ENCODE data around the gene SPIN1.
"Not testable (repeated sequence)": the region's sequence is repeated elsewhere in the genome, so short reads cannot be mapped to it uniquely, and the experiment has no call there.

SPIN1 gene

DNA sequence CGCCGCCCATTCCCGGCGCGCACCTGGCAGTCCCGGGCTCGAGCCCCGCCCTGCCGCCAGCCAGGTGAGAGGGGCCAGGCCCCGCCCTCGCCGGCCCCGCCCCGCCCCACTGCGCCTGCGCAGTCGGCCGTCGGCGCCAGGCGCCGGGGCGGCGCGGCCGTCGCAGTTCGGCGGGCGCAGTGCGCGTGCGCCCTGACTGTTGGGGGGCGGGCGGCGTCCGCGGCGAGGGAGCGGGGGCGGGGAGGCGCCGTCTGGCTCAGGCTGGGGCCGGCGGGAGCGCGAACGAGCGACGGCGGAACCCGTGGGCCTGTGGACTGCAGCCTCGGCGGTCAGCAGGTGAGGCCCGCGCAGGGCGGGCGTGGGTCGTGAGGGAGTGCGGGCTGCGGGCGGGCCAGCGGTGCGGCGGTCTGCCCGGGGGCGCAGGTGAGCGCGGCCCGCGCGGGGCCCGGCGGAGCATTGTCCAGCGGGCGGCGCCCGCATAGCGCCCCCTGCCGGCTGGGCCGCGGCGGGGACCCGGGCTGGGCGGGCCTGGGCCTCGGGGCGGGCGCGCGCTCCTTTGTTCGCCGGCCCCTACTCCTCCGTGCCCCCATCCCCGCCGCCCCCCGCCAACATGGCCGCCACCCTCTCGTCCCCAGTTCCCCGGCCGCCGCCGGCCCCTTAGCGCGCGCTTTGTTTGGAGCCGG, at the start of gene SPIN1:
Gene SPIN1 (plus strand): TSS at position 242 of the 683 bp plus-strand sequence. CDS start 38,096 bp downstream, outside the sequence.
- DNase-seq: peak; percentile 61

DNA sequence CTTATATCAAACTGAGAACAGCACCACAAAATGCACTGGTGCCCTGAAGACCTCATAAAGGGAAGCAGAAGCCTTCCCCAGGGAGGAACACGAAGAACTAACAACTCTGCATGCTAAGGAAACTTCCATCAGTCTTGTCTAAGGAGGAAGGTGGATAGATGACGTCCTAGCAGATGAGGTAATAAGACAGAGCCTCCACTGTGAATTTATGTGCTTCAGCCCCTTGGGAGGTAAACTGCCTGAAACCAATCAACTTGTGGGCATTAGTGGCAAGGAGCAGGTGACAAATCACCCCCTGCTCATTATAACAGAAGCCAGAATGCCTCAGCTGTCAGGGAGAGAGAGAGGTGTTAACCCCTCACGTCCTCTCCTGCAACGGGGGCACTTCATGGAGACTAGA, 48.9 kb upstream of the SPIN1 start:
- no peak for DNase-seq

DNA sequence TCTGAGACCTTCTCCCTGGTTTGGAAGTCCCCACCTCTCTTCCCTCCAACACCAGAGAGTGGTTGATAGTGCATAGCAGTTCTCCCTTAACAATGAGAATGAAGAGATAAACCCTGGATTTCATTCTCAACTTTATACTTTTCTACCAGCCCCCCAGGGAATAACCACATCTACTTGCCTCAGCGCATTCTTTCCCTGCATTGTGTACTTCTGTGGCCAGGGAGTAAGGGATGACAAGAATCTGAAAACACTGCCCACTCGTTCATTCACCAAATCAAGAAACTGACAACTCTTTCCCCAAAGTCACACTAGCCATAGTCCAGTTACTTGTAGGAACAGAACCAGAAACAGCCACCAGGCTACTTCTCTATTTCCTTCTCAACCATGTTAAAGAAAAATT, 46.0 kb upstream of the SPIN1 start:
- no peak for DNase-seq

DNA sequence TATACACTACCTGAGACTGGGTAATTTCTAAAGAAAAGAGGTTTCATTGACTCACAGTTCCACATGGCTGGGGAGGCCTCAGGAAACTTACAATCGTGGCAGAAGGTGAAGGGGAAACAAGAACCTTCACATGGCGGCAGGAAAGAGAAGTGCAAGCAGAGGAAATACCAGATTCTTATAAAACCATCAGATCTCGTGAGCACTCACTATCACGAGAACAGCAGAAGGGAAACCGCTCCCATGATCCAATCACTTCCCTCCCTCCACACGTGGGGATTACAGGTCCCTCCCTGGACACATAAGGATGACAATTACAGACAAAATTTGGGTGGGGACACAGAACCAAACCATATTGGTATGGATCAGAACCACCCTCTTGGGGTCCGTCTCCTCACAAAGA, 44.2 kb upstream of the SPIN1 start:
- no peak for DNase-seq

DNA sequence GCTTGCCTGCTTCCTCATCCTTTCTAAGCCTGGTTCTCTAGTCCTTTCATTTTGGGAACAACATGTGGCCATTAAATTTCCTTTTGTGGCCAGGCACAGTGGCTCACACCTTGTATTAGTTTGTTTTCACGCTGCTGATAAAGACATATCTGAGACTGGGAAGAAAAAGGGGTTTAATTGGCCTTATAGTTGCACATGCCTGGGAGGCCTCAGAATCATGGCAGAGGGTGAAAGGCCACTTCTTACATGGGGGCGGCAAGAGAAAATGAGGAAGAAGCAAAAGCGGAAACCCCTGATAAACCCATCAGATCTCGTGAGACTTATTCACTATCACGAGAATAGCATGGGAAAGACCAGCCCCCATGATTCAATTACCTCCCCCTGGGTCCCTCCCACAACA, 37.9 kb upstream of the SPIN1 start:
- not testable (repeated sequence) for DNase-seq

DNA sequence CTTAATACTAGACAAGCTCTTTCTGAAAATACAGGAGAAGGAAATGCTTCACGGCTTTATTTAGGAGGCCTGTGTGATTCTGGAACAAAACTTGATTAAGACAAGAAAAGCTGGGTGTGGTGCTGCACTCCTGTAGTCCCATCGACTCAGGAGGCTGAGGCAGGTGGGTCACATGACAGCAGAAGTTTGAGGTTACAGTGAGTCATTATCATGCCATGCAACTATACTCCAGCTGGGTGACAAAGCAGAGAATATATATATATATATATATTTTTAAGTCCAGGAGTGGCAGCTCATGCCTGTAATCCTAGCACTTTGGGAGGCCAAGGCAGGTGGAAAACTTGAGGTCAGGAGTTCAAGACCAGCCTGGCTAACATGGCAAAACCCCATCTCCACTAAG, 33.1 kb upstream of the SPIN1 start:
- peak; percentile 10 for DNase-seq

DNA sequence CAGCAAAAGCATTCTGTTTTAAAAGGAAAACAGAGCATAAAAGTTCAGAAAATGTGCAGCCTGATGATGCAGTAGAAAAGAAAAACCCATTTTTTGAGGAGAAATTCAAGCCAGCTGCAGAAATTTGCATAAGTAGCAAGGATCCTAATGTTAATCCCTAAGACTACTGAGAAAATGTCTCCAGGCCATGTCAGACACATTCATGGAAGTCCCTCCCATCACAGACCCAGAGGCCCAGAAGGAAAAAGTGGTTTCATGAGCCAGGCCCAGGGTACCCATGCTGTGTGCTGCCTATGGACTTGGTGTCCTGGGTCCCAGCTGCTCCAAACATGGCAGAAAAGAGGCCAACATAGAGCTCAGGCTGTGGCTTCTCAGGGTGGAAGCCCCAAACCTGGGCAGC, 31.0 kb upstream of the SPIN1 start:
- not testable (repeated sequence) for DNase-seq

DNA sequence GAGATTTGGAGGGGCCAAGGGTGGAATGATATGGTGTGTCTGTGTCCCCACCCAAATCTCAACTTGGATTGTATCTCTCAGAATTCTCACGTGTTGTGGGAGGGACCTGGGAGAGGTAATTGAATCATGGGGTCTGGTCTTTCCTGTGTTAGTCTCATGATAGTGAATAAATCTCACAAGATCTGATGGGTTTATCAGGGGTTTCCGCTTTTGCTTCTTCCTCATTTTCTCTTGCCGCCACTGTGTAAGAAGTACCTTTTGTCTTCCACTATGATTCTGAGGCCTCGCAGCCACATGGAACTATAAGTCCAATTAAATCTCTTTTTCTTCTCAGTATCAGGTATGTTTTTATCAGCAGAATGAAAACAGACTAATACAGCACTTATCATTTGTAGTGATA, 29.5 kb upstream of the SPIN1 start:
- DNase-seq: no peak

DNA sequence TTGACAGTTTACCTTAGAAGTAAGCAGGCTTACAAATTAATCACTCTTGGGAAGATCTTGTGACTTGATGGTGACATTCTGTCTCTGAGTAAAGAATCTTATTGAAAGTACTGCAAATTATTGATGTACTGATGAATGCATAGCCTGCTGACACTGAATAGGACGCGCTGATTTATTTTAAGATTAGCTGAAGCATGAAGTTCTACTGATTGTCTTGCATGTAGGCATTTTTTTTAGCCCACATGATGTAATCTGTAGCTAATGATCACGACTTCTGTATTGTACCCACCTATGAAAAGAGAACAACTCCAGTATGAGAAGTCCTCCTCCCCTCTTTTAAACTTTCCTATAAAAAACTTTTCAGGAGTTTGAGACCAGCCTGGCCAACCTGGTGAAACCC, 28.3 kb upstream of the SPIN1 start:
- DNase-seq: no peak

DNA sequence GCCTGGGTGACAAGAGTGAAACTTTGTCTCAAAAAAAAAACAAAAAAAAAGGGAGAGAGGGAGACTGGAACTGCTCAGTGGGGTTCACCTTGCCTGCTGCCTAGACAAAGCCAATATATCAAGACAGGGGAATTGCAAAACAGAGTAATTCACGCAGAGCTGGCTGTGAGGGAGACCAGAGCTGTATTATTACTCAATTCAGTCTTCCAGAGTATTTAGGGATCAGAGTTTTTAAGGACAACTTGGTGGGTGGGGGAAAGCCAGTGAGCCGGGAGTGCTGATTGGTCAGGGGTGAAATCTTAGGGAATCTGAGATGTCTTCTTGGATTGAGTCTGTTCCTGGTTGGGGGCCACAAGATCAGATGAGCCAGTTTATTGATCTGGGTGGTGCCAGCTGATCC, 25.6 kb upstream of the SPIN1 start:
- no peak for DNase-seq

DNA sequence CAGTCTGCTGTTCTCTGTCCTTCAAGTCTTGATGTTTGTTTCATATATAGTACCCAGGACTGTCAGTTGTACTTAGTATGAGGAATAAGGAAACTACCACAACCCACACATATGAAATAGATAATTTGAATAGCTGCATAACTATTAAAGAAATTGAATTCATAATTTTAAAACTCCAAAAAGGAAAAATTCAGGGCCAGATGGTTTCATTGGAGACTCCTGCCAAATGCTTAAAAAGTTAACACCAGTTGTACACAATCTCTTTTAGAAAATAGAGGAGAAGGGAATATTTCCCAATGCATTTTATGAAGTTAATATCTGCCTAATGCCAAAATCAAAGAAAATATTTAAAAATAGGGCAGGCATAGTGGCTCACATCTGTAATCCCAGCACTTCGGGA, 24.6 kb upstream of the SPIN1 start:
- no peak for DNase-seq

DNA sequence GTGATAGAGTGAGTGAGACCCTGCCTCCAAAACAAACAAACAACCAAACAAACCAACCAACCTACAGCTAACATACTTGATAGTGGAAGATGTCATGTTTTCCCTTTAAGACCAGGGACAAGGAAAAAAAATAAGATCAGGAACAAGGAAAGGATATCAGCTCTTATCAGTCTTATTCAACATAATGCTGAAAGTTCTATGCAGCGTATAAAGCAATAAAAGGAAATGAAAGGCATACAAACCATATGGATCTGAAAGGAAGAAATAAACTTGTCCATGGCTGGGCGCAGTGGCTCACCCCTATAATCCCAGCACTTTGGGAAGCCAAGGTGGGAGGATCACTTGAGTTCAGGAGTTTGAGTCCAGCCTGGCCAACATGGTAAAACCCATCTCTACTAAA, 23.5 kb upstream of the SPIN1 start:
- DNase-seq: no peak

DNA sequence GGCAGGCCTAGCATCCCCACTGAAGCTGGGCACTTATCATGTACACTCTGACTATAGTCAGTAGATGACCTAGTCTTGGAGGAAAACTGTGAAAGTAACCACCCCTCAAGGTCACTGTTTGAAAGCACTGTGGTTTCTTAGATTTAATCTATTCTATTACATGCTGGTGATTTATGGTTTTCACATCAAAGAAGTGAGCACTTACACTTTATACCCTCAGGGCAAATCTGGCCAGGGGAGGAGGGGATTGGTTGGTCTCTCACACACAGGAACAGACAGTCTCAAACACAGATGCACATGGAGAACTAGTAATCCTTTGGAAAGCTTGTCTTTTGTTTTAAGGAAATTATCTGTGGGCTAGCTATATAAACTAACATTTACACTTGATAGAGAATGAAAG, 17.9 kb upstream of the SPIN1 start:
- DNase-seq: no peak

DNA sequence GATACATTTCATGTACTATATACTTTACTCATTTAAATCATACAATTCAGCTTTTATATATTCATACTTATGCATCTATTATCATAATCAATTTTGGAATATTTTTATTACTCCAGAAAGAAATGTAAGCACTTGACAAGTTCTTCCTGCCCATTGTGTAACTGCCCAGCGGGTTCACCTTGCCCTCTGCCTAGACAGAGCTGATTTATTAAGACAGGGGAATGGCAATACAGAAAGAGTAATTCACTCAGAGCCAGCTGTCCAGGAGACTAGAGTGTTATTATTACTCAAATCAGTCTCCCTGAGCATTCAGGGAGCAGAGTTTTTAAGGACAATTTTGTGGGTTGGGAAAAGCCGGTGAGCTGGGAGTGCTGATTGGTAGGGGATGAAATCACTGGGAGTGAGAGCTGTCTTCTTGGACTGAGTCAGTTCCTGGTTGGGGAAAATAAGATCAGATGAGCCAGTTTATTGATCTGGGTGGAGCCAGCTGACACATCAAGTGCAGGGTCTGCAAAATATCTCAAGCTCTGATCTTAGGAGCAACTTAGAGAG, 16.1 kb upstream of the SPIN1 start:
- no peak for DNase-seq

DNA sequence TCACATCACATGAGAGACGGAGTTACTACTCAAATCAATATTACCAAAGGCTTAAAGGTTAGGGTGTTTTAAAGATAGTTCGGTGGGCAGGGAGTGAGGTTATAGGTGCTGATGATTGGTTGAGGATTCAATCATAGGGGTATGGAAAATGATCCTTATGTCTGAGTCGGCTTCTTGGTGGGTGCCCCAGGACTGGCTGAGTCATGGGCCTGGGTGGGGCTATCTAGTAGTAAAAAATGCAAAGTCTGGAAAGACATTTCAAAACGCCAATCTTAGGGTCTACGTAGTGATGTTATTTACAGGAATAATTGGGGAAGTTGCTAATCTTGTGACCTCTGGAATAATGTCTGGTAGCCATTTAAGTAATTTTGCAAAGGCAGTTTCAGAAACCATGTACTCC, 15.2 kb upstream of the SPIN1 start:
- DNase-seq: no peak

DNA sequence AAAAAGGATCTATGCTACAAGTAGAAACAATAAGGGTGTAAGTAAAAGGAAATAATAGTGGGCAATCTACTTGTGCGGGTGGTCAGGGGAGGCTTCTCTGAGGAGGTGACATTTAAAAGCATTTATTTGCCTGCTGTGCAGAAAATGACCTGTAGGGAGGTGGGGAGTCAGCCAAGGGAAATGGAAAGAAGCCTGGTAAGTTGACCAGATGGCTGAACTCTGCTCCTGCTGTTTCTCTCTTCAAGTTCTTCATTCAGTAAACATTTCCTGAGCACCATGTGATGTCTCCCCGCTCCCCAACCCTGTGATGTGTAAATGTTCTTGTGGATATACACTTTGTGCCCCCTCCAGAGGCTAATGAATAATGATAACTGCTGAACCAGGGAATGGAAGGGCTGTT, 9.9 kb upstream of the SPIN1 start:
- DNase-seq: no peak

DNA sequence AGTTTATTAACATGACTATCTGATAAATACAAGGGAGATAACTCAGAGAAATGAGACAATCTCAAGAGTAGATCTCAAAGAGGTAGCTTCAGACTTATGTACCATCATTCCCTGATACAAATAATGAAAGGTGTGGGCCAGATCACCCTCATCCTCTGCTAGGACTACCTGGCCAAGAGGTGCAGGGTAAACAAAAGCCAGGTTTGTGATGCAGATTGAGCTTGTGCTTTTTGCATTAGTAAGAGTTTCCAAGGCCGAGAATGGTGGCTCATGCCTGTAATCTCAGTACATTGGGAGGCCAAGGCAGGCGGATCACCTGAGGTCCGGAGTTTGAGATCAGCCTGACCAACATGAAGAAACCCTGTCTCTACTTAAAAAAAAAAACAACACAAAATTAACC, 8.9 kb upstream of the SPIN1 start:
- no peak for DNase-seq

DNA sequence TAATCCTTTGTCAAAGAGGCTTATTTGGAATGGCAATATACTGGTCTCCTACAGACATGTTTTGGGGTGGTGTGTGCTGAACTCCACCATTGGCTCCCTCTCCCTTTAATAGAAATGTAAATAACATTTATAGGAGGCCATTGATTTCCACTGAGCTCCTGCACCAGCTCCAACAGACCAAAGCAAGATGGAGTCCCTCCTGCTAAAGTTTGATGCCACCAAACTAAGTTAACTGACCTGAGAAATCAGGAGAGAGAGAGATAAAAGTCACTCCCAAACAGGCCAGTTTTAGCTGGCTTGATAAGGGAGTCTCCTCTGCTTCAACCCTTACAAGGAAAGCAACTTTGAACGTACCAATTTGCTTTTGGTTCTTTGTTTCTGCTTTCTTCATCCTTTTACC, 8.1 kb upstream of the SPIN1 start:
- no peak for DNase-seq

DNA sequence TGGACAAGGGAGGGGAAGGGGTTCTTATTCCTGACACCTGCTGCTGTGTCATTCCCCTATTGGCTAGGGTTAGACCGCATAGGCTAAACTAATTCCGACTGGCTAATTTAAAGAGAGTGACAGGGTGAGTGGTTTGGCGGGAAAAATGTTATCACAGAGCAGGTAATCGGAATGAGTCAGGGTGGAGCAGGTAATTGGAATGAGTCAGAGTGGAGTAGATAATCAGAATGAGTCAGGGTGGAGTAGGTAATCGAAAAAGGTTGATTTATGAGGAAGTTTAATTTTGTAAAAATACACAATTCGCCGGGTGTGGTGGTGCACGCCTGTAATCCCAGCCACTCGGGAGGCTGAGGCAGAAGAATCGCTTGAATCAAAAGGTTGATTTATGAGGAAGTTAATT, 6.9 kb upstream of the SPIN1 start:
- DNase-seq: not testable (repeated sequence)

DNA sequence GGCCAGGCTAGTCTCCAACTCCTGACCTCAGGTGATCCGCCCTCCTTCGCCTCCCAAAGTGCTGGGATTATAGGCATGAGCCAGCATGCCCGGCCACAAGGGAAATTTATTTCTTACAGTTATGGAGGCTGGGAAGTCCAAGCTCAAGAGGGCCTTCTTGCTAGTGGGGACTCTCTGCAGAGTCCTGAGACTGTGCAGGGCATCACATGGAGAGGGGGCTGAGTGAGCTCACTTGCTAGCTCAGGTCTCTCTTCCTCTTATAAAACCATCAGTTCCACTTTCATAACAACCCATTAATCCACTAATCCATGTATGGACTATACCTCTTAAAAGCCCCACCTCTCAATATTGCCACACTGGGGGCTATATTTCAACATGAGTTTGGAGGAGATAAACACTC, 5.1 kb upstream of the SPIN1 start:
- DNase-seq: no peak

DNA sequence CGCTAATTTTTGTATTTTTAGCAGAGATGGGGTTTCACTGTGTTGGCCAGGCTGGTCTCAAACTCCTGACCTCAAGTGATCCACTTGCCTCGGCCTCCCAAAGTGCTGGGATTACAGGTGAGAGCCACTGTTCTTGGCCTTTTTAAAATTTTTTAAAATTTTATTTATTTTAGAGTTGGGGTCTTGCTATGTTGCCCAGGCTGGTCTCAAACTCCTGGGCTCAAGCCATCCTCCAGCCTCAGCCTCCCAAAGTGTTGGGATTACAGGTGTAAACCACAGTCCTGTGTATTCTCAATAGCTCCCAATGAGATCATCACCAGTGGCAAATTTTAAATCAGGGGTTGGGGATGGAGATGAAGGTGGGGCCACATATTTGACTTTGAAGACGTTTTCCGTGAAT, 2.1 kb upstream of the SPIN1 start:
- not testable (repeated sequence) for DNase-seq

DNA sequence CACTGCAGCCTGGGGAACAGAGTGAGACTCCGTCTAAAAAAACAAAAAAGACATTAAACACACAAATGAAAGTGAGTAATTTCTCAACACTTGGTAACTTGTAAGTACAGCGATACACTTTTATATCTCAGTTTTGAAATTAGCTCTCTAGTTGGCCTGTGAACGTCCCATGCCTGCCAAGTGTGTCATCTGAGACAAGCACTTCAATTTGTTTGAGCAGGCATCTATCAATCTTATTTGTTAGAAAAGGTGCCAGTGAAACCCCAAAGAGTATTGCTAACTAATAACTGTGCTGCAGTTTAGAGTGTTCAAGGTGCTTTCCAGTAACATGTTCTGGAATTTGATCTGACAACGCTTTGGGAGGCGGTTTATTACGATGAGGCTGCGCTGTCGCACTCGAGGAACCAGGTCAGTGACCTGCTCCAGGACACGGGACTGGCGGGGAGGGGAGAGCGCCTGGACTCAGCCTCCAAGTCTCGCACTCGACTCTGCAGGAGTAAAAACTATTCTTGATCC, 1.1 kb upstream of the SPIN1 start:
- no peak for DNase-seq

DNA sequence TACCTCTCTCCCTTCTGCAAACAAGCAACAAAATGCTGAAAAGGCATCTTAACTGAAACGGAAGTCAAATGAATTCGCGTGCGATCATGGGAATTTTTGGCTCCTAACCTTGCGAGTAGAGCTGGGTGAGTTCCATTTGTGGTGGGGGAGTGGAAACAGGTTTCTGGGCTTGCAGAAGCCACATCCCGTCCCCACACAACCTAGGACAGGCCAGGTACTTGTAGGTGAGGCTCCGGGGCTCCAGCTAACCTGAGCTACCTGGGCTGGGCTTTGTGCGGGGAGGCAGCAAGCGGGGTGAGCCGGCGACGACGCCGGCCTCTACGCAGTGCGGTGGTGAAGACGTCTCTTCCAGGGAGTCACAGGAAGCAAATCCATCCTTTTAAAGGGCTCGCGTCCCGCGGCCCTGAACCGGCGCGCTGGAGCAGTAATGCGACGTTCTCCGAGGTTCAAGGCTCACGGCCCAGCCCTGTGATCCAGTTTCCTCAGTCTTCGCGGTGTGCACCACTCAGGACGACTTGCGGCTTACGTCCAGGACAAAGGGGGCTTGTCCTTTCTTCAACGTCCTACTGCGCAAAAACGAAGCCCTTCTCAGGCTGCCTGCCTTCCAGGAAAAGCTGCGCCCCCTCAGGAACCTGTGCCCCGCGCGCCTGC, 567 bp upstream of the SPIN1 start:
- no peak for DNase-seq

DNA sequence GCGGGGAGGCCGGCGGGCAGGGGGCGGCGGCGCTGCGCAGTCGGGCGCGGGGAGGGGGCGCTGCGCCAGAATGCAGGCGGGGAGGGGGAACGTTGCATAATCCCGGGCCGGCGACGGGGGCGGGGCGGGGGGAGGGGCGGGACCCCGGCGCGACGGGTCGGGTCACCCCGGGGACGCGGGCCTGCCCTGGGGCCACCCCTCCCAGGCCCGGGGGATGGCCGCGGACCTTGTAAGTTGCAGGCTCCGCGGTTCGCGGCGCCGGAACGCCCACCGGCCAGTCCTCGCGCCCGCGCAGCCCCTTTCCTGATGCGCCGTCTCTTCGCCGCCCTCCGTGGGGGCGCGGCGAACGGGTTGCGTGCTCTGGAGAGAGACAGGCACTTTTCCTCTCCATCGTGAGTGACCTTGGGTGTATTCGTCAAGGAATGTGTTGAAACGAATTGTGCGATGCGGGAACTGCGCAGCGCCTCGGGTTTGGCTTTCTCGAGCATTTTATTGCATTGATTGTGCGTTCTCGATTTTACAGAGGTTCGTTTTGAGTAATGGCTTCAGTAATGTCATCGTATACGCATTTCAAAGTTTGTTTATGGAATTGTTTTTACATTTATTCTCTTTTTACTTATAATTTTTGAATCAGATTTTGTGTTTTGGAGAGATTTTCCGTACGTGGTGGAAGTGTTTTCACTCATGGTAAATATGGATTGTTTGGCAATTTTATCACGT, 802 bp downstream of the SPIN1 start:
- DNase-seq: no peak
